ENCODE measurements around the gene ULK2. TPM values are rescaled to one million over a fixed set of nuclear protein-coding genes. Genes with fewer than 3 reads are reported as not detected.

Gene ULK2
- total RNA-seq, 1 donor from 2014 or later, result 20.6 TPM

GRCh38 chr17:19769946-19770652 is 97.6 kb downstream of the ULK2 start:
- DNase-seq (ENCODE audit: low spot score), result no peak
- Mint-ChIP-seq H3K27ac (no peak overlapping the region), H3K36me3 (peaks cover 7% of the 10 kb centered on the region), H3K9me3 (no peaks in the 10 kb centered on the region), H3K4me1 (no peaks in the 10 kb centered on the region), H3K4me3 (no peak overlapping the region), H3K27me3 (ENCODE audit: insufficient read depth, low read depth) (peaks cover 4% of the 10 kb centered on the region)
- Histone ChIP-seq H3K79me2 (ENCODE audit: low read depth) (no peaks in the 10 kb centered on the region), H3K9me3 (ENCODE audit: low read depth) (no peaks in the 10 kb centered on the region), H4K20me1 (ENCODE audit: low read depth) (no peaks in the 10 kb centered on the region), H3K4me1 (no peaks in the 10 kb centered on the region), H3K36me3 (no peaks in the 10 kb centered on the region), H3K9ac (no peak overlapping the region), H3F3A (ENCODE audit: low read depth) (no peaks in the 10 kb centered on the region), H3K27ac (no peak overlapping the region), H3K27me3 (no peaks in the 10 kb centered on the region), H2AFZ (replicated peaks) (no peak overlapping the region), H3K4me3 (no peak overlapping the region), H3K4me2 (no peak overlapping the region)
- no peak for TF ChIP-seq EZH2 (IDR thresholded peaks at IDR 0.05)
- TF ChIP-seq CTCF (IDR thresholded peaks at IDR 0.05), result no peak
- TF ChIP-seq EZH2phosphoT487 (IDR thresholded peaks at IDR 0.05), result no peak

DNA sequence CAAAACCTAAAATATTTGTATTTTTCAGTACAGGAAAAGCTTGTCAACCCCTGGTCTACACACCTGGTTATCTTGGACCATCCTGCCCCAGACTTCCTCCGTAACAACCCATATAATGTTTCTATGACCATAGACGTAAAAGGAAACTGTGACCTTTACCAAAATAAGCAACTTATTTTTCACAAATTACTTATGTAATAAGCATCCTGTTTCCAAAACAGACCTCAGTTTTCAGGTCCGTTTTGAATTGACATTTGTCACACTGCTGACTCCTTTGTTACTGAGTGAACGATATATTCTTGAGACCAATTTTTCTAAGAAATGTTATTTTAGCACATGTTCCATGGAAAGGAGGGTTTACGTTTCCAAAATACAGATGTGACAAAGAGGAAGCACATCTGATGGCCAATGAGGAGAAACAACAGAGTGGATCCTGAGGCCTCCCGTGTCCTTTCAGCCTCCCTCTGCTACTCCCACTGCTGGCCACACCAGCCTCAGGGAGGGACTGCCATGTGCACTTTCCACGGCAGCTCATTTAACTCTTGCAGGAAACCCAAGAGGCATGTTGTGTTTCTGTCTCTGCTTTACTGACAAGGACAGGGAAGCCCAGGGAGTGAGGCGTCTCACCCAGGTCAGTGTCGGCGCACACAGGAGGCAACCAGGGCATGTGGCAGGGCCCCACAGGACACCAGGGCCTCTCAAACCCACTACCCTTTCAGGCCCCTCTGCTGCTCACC is 99.5 kb downstream of the ULK2 start:
- Mint-ChIP-seq H3K36me3 (peaks cover 1% of the 10 kb centered on the region), H3K27me3 (ENCODE audit: insufficient read depth, low read depth) (peaks cover 2% of the 10 kb centered on the region), H3K9me3 (no peaks in the 10 kb centered on the region), H3K4me1 (no peaks in the 10 kb centered on the region), H3K4me3 (no peak overlapping the region), H3K27ac (no peak overlapping the region)
- DNase-seq (ENCODE audit: low spot score), result no peak
- no peaks in the 10 kb centered on the region for H3F3A ChIP-seq (ENCODE audit: low read depth)
- H3K27me3 ChIP-seq, result no peaks in the 10 kb centered on the region
- no peaks in the 10 kb centered on the region for H4K20me1 ChIP-seq (ENCODE audit: low read depth)
- no peaks in the 10 kb centered on the region for H3K36me3 ChIP-seq
- no peaks in the 10 kb centered on the region for H3K79me2 ChIP-seq (ENCODE audit: low read depth)
- H2AFZ ChIP-seq (replicated peaks), result no peak overlapping the region
- no peaks in the 10 kb centered on the region for H3K4me1 ChIP-seq
- no peak overlapping the region for H3K9ac ChIP-seq
- no peak for TF ChIP-seq CTCF (IDR thresholded peaks at IDR 0.05)
- TF ChIP-seq EZH2phosphoT487 (IDR thresholded peaks at IDR 0.05), result no peak
- no peak for TF ChIP-seq EZH2 (IDR thresholded peaks at IDR 0.05)
- no peak overlapping the region for H3K4me2 ChIP-seq
- H3K27ac ChIP-seq, result no peak overlapping the region
- no peak overlapping the region for H3K4me3 ChIP-seq
- H3K9me3 ChIP-seq (ENCODE audit: low read depth), result no peaks in the 10 kb centered on the region

GRCh38 chr17:19766421-19767270 is 101.1 kb downstream of the ULK2 start:
- H3K9ac ChIP-seq, result no peak overlapping the region
- no peak overlapping the region for H3K4me3 Mint-ChIP-seq
- no peaks in the 10 kb centered on the region for H4K20me1 ChIP-seq (ENCODE audit: low read depth)
- H3K79me2 ChIP-seq (ENCODE audit: low read depth), result no peaks in the 10 kb centered on the region
- no peak overlapping the region for H3K27ac ChIP-seq
- H3K4me2 ChIP-seq, result no peak overlapping the region
- no peak overlapping the region for H3K27ac Mint-ChIP-seq
- H3K4me3 ChIP-seq, result no peak overlapping the region
- peak; percentile 99 for TF ChIP-seq CTCF (IDR thresholded peaks at IDR 0.05)
- no peak for TF ChIP-seq EZH2 (IDR thresholded peaks at IDR 0.05)
- no peak for TF ChIP-seq EZH2phosphoT487 (IDR thresholded peaks at IDR 0.05)
- H3K4me1 ChIP-seq, result no peaks in the 10 kb centered on the region
- H3K4me1 Mint-ChIP-seq, result no peaks in the 10 kb centered on the region
- H3K36me3 Mint-ChIP-seq, result no peaks in the 10 kb centered on the region
- no peaks in the 10 kb centered on the region for H3K9me3 Mint-ChIP-seq
- H3K27me3 ChIP-seq, result no peaks in the 10 kb centered on the region
- H3K9me3 ChIP-seq (ENCODE audit: low read depth), result no peaks in the 10 kb centered on the region
- H2AFZ ChIP-seq (replicated peaks), result no peak overlapping the region
- DNase-seq (ENCODE audit: low spot score), result peak; percentile 84
- H3F3A ChIP-seq (ENCODE audit: low read depth), result no peaks in the 10 kb centered on the region
- peaks cover 6% of the 10 kb centered on the region for H3K27me3 Mint-ChIP-seq (ENCODE audit: insufficient read depth, low read depth)
- no peaks in the 10 kb centered on the region for H3K36me3 ChIP-seq

All from neural progenitor cell (in vitro differentiated cells).